Psoas muscle (tissue), 8 donors: Measurements from ENCODE around the gene NCOR1. TPM values are rescaled to one million over a fixed set of nuclear protein-coding genes. Genes with fewer than 3 reads are reported as not detected.
"Not testable (repeated sequence)": the region's sequence is repeated elsewhere in the genome, so short reads cannot be mapped to it uniquely, and the experiment has no call there.

Experiments
- ATAC-seq, 4 donors: fragments of 200-7000 bp; cut with Tn5 transposase; one replicate each; pipeline ENCODE4 v1.9.1; 2020; ENCODE audit warnings: moderate library complexity in 3 of 4, mild to moderate bottlenecking in 2 of 4
- DNase-seq, 2 donors: peaks; one replicate each; pipeline ENCODE4 v3.0.0-alpha.2; 2020
- H3K27ac ChIP-seq: fragments of 200-600 bp; one replicate; pipeline ENCODE4 v1.8.0; 2022
- H3K27me3 ChIP-seq, 3 donors: fragments of 200-600 bp in 1 of 3; one replicate each; pipeline versions ENCODE4 v1.6.1 to v1.8.0; 2013 to 2022; ENCODE audit warnings: low read length in 2 of 3, mild to moderate bottlenecking in 2 of 3, moderate library complexity in 1 of 3; ENCODE audit not compliant: insufficient read depth in 3 of 3
- H3K36me3 ChIP-seq, 2 donors: fragments of 200-600 bp in 1 of 2; one replicate each; pipeline versions ENCODE4 v1.6.1 to v1.8.0; 2013 to 2022; ENCODE audit warnings: low read depth in 1 of 2, mild to moderate bottlenecking in 1 of 2, moderate library complexity in 1 of 2; ENCODE audit not compliant: insufficient read depth in 1 of 2
- H3K4me1 ChIP-seq: fragments of 200-600 bp; one replicate; pipeline ENCODE4 v1.8.0; 2022
- H3K4me3 ChIP-seq: fragments of 200-600 bp; one replicate; pipeline ENCODE4 v1.8.0; 2022; ENCODE audit warnings: mild to moderate bottlenecking
- H3K9me3 ChIP-seq: fragments of 200-600 bp; one replicate; pipeline ENCODE4 v1.8.0; 2022
- WGBS, 3 donors: extraction: QIAGEN DNeasy Blood & Tissue Kit; methylation state at CpG; one replicate each; pipeline versions ENCODE4 v1.1.6 to v1.1.7; 2013; 5-methylcytosine and 5-hydroxymethylcytosine counted together
- intact Hi-C, 2 donors: fragments of 100-400 bp; cut with DNase I; formaldehyde crosslinking; loops; one replicate each; pipeline versions ENCODE4 v1.11.0 to v1.14.2; 2022
- polyA plus RNA-seq, 3 donors: library from polyadenylated mRNA; stranded (reverse); fragments of 200-250 nt; gene quantifications; one replicate each; pipeline ENCODE4 v1.2.3, GENCODE V29; 2013
- total RNA-seq, 4 donors: library from RNA; stranded (reverse); fragmentation: NEBNext Ultra II Directional in 2 of 4; extraction: Animal tissue kit (Norgen Biotek cat#: 25700) in 2 of 4; gene quantifications; one replicate each; pipeline versions ENCODE4 v1.2.1 to v1.2.4, GENCODE V29; 2021 to 2023
- TF ChIP-seq, protein P1 (sequence below): fragments of 200-600 bp; IDR thresholded peaks from one replicate; pipeline ENCODE4 v1.8.0; 2022; ENCODE audit warnings: antibody characterized with exemption
- donor health status: healthy with polysubstance abuse.
- donor health status: DM: no; HTN: no; CAD: no; lungs with moderate emphysema.
- donor health status: Bipolar disorder and iron deficiency.
- donor health status: healthy.
- donor health status: DM: yes; HTN: yes; CAD: no.
- donor health status: DM: no; HTN: no; CAD: no.
- donor health status: DM: no; HTN: no; CAD: no.
- donor health status: DM: yes; HTN: yes; CAD: no.

NCOR1 gene
- total and polyA plus RNA-seq, 7 donors, result 22.8 to 102 (median 78.8) TPM

DNA sequence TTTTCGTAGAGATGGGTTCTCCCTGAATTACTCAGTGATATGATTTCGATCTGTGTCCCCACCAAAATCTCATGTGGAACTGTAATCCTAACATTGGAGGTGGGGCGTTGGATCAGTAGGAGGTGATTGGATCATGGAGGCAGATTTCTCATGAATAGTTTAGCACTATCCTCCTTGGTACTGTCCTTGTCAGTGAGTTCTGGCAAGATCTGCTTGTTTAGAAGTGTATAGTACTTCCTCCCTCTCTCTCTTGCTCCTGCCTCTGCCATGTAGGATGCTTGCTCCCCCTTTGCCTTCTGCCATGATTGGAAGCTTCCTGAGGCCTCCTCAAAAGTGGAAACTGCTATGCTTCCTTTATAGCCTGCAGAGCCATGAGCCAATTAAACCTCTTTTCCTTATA lies 24.6 kb upstream of the NCOR1 start:
- intact Hi-C loops, result no loop called here
- WGBS, 3 donors, result 96 to 100% (median 97%) methylated on average over 3 of the region's 3 CpGs

DNA sequence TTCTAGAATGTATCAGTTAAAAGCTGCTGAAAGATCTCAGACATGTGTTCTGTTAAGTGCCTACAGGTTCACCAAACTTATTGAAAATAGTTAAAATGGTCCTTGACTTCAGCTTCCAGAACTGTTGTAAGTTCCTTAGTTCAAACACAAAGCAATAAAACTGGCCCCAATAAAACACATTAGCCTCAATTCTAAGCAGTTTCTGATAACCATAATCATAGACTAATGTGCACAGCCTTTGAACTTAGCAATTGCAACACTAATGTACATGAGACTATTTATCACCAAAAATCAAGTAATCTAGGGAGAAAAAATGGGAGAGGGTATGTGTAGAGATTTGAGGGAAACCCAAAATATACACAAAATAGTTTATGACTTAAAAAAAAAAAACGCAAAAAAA lies 17.1 kb upstream of the NCOR1 start:
- Histone ChIP-seq H3K27me3 (no peaks in the 10 kb centered on the region), H3K4me1 (peaks cover 2% of the 10 kb centered on the region), H3K4me3 (no peak overlapping the region), H3K36me3 (peaks cover 0 to 29% of the 10 kb centered on the region in 2 donors), H3K9me3 (no peaks in the 10 kb centered on the region), H3K27ac (no peak overlapping the region)
- DNase-seq, result no peak
- TF ChIP-seq, protein P1, sequence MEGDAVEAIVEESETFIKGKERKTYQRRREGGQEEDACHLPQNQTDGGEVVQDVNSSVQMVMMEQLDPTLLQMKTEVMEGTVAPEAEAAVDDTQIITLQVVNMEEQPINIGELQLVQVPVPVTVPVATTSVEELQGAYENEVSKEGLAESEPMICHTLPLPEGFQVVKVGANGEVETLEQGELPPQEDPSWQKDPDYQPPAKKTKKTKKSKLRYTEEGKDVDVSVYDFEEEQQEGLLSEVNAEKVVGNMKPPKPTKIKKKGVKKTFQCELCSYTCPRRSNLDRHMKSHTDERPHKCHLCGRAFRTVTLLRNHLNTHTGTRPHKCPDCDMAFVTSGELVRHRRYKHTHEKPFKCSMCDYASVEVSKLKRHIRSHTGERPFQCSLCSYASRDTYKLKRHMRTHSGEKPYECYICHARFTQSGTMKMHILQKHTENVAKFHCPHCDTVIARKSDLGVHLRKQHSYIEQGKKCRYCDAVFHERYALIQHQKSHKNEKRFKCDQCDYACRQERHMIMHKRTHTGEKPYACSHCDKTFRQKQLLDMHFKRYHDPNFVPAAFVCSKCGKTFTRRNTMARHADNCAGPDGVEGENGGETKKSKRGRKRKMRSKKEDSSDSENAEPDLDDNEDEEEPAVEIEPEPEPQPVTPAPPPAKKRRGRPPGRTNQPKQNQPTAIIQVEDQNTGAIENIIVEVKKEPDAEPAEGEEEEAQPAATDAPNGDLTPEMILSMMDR, result no peak
- ATAC-seq, result no peak
- WGBS, 3 donors, result 92 to 100% (median 96%) methylated on average over 1 of the region's 1 CpG
- intact Hi-C loops, result no loop called here

More for the DNA sequence above, 24.6 kb upstream of the NCOR1 start:
- Histone ChIP-seq H3K4me3 (no peak overlapping the region), H3K27ac (no peak overlapping the region), H3K9me3 (no peaks in the 10 kb centered on the region), H3K4me1 (no peaks in the 10 kb centered on the region), H3K36me3 (peaks cover 0 to 19% of the 10 kb centered on the region in 2 donors), H3K27me3 (no peaks in the 10 kb centered on the region)
- TF ChIP-seq, protein P1, result no peak
- DNase-seq (no peak), ATAC-seq (no peak)

DNA sequence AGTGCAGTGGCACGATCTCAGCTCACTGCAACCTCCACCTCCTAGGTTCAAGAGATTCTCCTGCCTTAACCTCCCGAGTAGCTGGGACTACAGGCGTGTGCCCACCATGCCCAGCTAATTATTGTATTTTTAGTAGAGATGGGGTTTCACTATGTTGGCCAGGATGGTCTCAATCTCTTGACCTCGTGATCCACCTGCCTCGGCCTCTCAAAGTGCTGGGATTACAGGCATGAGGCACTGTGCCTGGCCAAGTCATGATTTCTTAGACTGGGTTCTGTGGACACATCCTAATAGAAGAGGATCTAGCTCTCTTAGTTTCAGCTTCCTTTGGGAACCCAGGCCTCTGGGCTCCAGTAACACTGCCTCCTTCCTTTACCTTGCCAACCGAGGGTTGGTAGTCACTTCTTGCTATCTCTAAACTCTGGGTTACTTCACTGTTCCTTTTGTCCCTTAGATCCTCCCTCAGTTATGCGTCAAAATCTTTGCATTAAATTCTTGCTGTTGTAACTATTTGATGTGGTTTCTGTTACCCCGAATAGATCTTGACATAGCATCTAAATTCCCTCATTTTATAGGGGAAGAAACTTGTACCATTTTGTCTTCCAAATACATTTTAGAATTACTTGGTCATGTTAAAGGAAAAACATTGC lies 14.7 kb upstream of the NCOR1 start:
- 73 to 91% (median 76%) methylated on average over 8 of the region's 8 CpGs for WGBS, 3 donors
- H3K4me3 ChIP-seq, intact Hi-C loops, H3K27ac ChIP-seq, ATAC-seq, H3K9me3 ChIP-seq, H3K4me1 ChIP-seq, H3K27me3 ChIP-seq, DNase-seq: not testable (repeated sequence)
- peaks cover 0 to 14% of the 10 kb centered on the region in 2 donors for H3K36me3 ChIP-seq

DNA sequence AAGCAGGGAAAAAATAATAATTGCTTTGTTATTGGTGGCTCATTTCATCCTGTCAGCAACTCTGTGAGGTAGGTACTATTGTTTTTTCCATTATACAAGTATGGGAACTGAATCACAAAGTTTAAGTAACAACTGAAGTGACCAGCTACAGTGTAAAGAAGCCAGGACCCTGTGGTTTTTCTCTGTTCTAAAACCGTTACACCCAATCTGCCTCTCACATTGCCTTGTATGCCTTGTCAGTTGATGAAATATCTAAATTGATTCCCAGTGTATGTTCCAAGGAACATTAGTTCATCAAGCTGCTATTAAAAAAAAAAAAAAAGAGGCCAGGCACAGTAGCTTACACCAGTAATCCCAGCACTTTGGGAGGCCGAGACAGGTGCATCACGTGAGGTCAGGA lies 7.1 kb upstream of the NCOR1 start:
- intact Hi-C loops, result no loop called here
- TF ChIP-seq, protein P1, result no peak
- Histone ChIP-seq H3K27me3 (no peaks in the 10 kb centered on the region), H3K36me3 (no peaks in the 10 kb centered on the region), H3K4me3 (no peak overlapping the region), H3K27ac (no peak overlapping the region), H3K9me3 (no peaks in the 10 kb centered on the region), H3K4me1 (peaks cover 12% of the 10 kb centered on the region)
- ATAC-seq, result no peak
- no peak for DNase-seq
- WGBS, 3 donors, result 80 to 94% (median 85%) methylated on average over 3 of the region's 3 CpGs

DNA sequence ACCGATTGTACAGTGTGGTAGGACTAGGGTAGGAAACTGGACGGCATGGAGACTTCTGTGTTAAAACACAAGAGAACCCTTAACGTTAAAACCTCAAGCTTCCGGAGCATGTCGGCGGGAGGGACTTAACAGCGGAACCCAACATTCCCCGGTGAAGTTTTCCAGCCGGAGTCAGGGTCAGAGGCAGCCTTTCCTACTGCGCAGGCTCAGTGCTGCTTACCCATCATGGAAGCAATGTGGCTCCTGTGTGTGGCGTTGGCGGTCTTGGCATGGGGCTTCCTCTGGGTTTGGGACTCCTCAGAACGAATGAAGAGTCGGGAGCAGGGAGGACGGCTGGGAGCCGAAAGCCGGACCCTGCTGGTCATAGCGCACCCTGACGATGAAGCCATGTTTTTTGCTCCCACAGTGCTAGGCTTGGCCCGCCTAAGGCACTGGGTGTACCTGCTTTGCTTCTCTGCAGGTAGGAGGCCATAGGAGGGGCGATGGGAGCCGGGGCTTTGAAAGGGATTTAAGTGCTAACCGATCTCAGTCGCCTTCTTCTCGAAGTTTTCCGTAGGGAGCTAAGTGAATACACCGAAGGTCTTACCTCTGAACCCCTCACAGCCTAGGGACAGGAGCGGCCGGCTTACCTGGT lies 1.8 kb upstream of the NCOR1 start, which contains the start of gene PIGL:
PIGL (plus strand) TSS at position 209 of the 634 bp plus-strand sequence; CDS start at position 226, 17 bp downstream.
- H3K4me1 ChIP-seq, result peaks cover 30% of the 10 kb centered on the region
- intact Hi-C loops, result no loop called here
- H3K27ac ChIP-seq, result peak within 1 kb of the TSS; percentile 98
- H3K36me3 ChIP-seq, result no peaks in the 10 kb centered on the region
- H3K9me3 ChIP-seq, result no peaks in the 10 kb centered on the region
- no peaks in the 10 kb centered on the region for H3K27me3 ChIP-seq
- DNase-seq, result peak; percentile 86 to 92
- WGBS, 3 donors, result 0 to 1% (median 0%) methylated on average over 29 of the region's 29 CpGs
- peak within 1 kb of the TSS; percentile 99 for H3K4me3 ChIP-seq
- TF ChIP-seq, protein P1, result peak; percentile 3
- ATAC-seq, result peak; percentile 69 to 79 (median 70)

GRCh38 chr17:16216341-16217001 lies 1.1 kb upstream of the NCOR1 start:
- WGBS, 3 donors, result 70% methylated on average over 32 to 38 of the region's 38 CpGs
- ATAC-seq, DNase-seq, H3K36me3 ChIP-seq, H3K9me3 ChIP-seq, intact Hi-C loops, H3K27me3 ChIP-seq: not testable (repeated sequence)
- Histone ChIP-seq H3K4me3 (peak overlapping the region; percentile 99), H3K4me1 (peaks cover 36% of the 10 kb centered on the region), H3K27ac (peak overlapping the region; percentile 98)
